Stimulated activated naive B cell treated with anti-CD40 and anti-IgM and Interleukin-4, amounts not matched to agents 10 μg/mL and 1 μg/mL and 100 μg/mL, for 72 hours (primary cell): ENCODE measurements around the gene CYP2A7.
"Not testable (repeated sequence)": the region's sequence is repeated elsewhere in the genome, so short reads cannot be mapped to it uniquely, and the experiment has no call there.

Source experiments
- ATAC-seq, 2 donors: fragments of 150-1000 bp; cut with Tn5 transposase; replicated peaks; 2 replicates each; pipeline ENCODE4 v1.10.0; 2021; ENCODE audit warnings: moderate library complexity in 1 of 2
- DNase-seq: peaks from one replicate; pipeline ENCODE4 v3.0.0; 2021
- H3K27ac Mint-ChIP-seq: one replicate; pipeline ENCODE4 v1.8.0; 2022; ENCODE audit warnings: mild to moderate bottlenecking, mixed read lengths
- H3K27me3 Mint-ChIP-seq, 2 donors: one replicate each; pipeline ENCODE4 v1.8.0; 2022; ENCODE audit warnings: mixed read lengths in 2 of 2
- H3K36me3 Mint-ChIP-seq, 2 donors: one replicate each; pipeline ENCODE4 v1.8.0; 2022; ENCODE audit warnings: mixed read lengths in 2 of 2, mild to moderate bottlenecking in 1 of 2
- H3K4me1 Mint-ChIP-seq, 2 donors: one replicate each; pipeline ENCODE4 v1.8.0; 2022; ENCODE audit warnings: mixed read lengths in 2 of 2, mild to moderate bottlenecking in 1 of 2
- H3K4me3 Mint-ChIP-seq, 2 donors: one replicate each; pipeline ENCODE4 v1.8.0; 2022; ENCODE audit warnings: mild to moderate bottlenecking in 2 of 2, mixed read lengths in 2 of 2, moderate library complexity in 1 of 2
- H3K9me3 Mint-ChIP-seq, 2 donors: one replicate each; pipeline ENCODE4 v1.8.0; 2022; ENCODE audit warnings: mixed read lengths in 2 of 2, mild to moderate bottlenecking in 1 of 2

The CYP2A7 gene

DNA sequence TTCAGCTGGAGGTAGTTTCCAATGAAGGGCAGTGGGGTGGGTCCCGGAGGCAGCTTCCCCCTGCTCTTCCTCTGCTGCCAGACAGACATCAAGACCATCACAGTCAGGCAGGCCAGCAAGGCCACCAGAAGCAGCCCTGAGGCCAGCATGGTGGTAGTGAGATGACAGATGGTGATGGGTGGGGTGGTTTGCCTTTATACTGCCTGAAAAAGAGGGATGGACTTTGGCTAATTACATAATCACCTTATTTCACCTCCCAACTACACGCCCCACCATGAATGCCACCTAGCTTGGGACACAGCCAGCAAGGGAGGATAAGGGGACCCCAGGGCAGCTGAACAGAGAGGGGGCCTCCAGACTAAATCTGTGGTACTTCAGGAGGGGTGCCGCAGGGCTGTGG, at the start of gene CYP2A7:
TSS of gene CYP2A7 (minus strand) at position 170 of the 400 bp plus-strand sequence. CDS start at position 149, 21 bp downstream.
- not testable (repeated sequence) for ATAC-seq, DNase-seq, H3K27ac Mint-ChIP-seq

GRCh38 chr19:40930799-40931198, 48.8 kb upstream of the CYP2A7 start:
- H3K36me3 Mint-ChIP-seq, H3K4me1 Mint-ChIP-seq, H3K27ac Mint-ChIP-seq, DNase-seq, ATAC-seq, H3K4me3 Mint-ChIP-seq, H3K9me3 Mint-ChIP-seq: not testable (repeated sequence)
- peaks cover 27 to 31% of the 10 kb centered on the region in 2 donors for H3K27me3 Mint-ChIP-seq

More for the DNA sequence above, at the start of gene CYP2A7:
- H3K4me1 Mint-ChIP-seq, H3K36me3 Mint-ChIP-seq, H3K4me3 Mint-ChIP-seq, H3K9me3 Mint-ChIP-seq: not testable (repeated sequence)
- peaks cover 40 to 42% of the 10 kb centered on the region in 2 donors for H3K27me3 Mint-ChIP-seq

DNA sequence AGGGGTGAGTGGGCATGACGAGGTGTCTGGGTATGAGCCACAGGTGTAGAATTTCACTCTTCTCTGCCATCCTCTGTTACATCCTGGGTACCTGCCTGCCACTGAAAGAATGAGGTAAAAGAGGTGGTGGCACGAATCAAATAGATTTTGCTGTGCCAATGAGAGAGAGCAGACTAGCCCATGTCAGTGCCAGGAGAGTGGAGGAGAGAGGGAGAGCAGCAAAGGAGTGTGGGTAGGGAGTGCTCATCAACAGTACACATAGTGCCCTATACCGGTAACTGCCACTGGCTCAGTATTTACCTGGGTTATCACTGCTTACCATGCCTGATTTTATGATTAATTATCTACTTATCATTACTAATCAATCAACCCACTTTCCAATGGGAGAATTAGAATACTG, 47.9 kb upstream of the CYP2A7 start:
- H3K9me3 Mint-ChIP-seq, H3K4me3 Mint-ChIP-seq, H3K36me3 Mint-ChIP-seq, ATAC-seq, H3K4me1 Mint-ChIP-seq, H3K27ac Mint-ChIP-seq, DNase-seq: not testable (repeated sequence)
- H3K27me3 Mint-ChIP-seq: peaks cover 27 to 28% of the 10 kb centered on the region in 2 donors

- Mint-ChIP-seq H3K36me3 (no peaks in the 10 kb centered on the region), H3K27me3 (peaks cover 36 to 38% of the 10 kb centered on the region in 2 donors), H3K4me1 (no peaks in the 10 kb centered on the region), H3K9me3 (no peaks in the 10 kb centered on the region), H3K27ac (no peak overlapping the region), H3K4me3 (no peak overlapping the region)
- DNase-seq: no peak
- no peak for ATAC-seq
Observed at GRCh38 chr19:40928850-40929249, 46.8 kb upstream of the CYP2A7 start.

GRCh38 chr19:40927567-40927966, 45.5 kb upstream of the CYP2A7 start:
- no peak overlapping the region for H3K27ac Mint-ChIP-seq
- ATAC-seq: no peak
- H3K4me3 Mint-ChIP-seq: no peak overlapping the region
- H3K27me3 Mint-ChIP-seq: peaks cover 38 to 42% of the 10 kb centered on the region in 2 donors
- DNase-seq: no peak
- no peaks in the 10 kb centered on the region for H3K4me1 Mint-ChIP-seq
- H3K36me3 Mint-ChIP-seq: no peaks in the 10 kb centered on the region
- H3K9me3 Mint-ChIP-seq: no peaks in the 10 kb centered on the region

DNA sequence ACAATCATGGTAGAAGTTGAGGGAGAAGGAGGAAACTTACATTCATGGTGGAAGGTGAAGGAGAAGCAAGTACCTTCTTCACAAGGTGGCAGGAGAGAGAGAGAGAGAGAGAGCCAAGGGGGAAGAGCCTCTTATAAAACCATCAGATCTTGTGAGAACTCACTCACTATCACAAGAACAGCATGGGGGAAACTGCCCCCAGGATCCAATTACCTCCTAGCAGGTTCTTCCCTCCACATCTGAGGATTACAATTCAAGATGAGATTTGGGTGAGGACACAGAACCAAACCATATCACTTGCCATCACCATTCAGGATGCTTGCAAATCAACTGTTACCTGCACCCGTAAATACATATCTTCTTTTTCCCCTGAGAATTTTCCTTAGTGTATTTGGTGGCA, 44.2 kb upstream of the CYP2A7 start:
- H3K36me3 Mint-ChIP-seq, H3K4me1 Mint-ChIP-seq, H3K9me3 Mint-ChIP-seq, H3K4me3 Mint-ChIP-seq, ATAC-seq, H3K27ac Mint-ChIP-seq, DNase-seq: not testable (repeated sequence)
- H3K27me3 Mint-ChIP-seq: peaks cover 42 to 44% of the 10 kb centered on the region in 2 donors

DNA sequence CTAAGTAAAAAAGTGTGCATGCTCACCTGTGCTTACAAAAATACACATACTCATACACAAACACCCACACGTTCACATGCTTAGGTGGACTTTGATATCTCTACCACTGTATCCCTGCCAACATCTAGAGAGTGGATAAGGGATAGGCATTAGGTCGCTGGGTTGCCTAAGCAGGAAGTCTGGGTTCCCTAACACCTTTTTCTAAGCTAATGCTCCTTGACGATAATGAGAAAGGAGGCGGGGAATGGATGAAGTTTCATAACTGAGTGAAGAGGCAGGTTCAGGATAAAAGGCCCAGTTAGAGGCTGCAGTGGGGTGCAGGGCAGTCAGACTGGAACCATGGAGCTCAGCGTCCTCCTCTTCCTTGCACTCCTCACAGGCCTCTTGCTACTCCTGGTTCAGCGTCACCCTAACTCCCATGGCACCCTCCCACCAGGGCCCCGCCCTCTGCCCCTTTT, 41.9 kb upstream of the CYP2A7 start:
- peaks cover 9 to 12% of the 10 kb centered on the region in 2 donors for H3K9me3 Mint-ChIP-seq
- no peak overlapping the region for H3K4me3 Mint-ChIP-seq
- peaks cover 37 to 38% of the 10 kb centered on the region in 2 donors for H3K27me3 Mint-ChIP-seq
- H3K4me1 Mint-ChIP-seq: no peaks in the 10 kb centered on the region
- H3K27ac Mint-ChIP-seq: no peak overlapping the region
- DNase-seq (no peak), ATAC-seq (no peak)
- H3K36me3 Mint-ChIP-seq: no peaks in the 10 kb centered on the region

GRCh38 chr19:40922237-40923160, 40.5 kb upstream of the CYP2A7 start:
- peaks cover 9 to 14% of the 10 kb centered on the region in 2 donors for H3K9me3 Mint-ChIP-seq
- peaks cover 37 to 38% of the 10 kb centered on the region in 2 donors for H3K27me3 Mint-ChIP-seq
- not testable (repeated sequence) for H3K27ac Mint-ChIP-seq, H3K4me1 Mint-ChIP-seq, DNase-seq, ATAC-seq, H3K36me3 Mint-ChIP-seq, H3K4me3 Mint-ChIP-seq

- H3K9me3 Mint-ChIP-seq: peaks cover 9 to 16% of the 10 kb centered on the region in 2 donors
- no peaks in the 10 kb centered on the region for H3K36me3 Mint-ChIP-seq
- peaks cover 37 to 45% of the 10 kb centered on the region in 2 donors for H3K27me3 Mint-ChIP-seq
Observed at GRCh38 chr19:40921005-40921897, 39.2 kb upstream of the CYP2A7 start.

DNA sequence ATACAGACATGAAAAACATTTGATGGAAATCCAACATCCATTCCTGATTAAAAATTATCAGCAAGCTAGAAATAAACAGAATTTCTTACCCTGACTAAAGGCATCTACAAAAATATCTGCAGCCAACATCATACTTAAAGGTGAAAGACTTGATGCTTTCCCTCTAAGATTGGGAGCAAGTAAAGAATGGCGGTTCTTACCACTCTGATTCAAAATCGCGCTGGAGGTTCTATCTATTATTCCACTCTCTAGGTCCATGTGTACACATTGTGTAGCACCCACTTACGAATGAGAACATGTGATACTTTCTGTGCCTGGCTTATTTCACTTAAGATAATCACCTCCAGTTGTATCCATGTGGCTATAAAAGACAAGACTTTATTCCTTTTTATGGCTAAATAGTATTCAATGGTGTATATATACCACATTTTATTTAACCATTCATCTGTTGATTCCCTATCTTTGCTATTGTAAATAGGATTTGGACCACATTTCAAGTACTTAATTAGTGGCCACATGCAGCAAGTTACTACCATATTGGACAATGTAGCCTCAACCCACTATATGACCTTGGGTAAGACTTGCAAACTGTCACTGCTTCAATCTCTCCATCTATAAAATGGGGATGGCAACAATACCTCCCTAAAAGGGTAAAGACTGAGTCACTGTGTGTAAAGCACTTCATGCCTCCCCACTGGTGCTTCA, 38.4 kb upstream of the CYP2A7 start:
- Mint-ChIP-seq H3K9me3 (peaks cover 9 to 16% of the 10 kb centered on the region in 2 donors), H3K27ac (no peak overlapping the region), H3K4me3 (no peak overlapping the region), H3K36me3 (no peaks in the 10 kb centered on the region), H3K27me3 (peaks cover 36 to 49% of the 10 kb centered on the region in 2 donors), H3K4me1 (no peaks in the 10 kb centered on the region)
- no peak for DNase-seq
- ATAC-seq: no peak

More at GRCh38 chr19:40921005-40921897, 39.2 kb upstream of the CYP2A7 start:
- no peaks in the 10 kb centered on the region for H3K4me1 Mint-ChIP-seq
- no peak for DNase-seq
- no peak for ATAC-seq
- H3K27ac Mint-ChIP-seq: no peak overlapping the region
- H3K4me3 Mint-ChIP-seq: no peak overlapping the region

DNA sequence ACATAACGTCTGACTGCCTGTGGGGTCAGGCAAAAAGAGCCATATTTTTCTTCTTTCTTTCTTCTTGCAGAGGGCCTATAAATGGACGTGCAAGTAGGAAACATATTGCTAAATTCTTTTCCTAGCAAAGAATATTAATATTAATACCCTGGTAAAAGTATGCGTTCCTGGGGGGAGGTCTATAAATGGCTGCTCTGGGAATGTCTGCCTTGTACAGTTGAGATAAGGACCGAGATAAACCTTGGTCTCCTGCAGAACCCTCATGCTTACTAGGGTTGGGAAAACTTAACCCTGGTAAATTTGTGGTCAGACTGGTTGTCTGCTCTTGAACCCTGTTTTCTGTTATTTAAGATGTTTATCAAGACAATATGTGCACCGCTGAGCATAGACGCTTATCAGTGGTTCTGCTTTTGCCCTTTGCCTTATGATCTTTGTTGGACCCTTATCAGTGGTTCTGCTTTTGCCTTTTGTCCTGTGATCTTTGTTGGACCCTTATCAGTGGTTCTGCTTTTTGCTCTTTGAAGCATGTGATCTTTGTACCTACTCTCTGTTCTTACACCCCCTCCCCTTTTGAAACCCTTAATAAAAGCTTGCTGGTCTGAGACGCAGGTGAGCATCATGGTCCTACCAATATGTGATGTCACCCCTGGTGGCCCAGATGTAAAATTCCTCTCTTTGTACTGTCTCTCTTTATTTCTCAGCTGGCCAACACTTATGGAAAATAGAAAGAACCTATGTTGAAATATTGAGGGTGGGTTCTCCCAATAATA, 37.7 kb upstream of the CYP2A7 start:
- H3K9me3 Mint-ChIP-seq: peaks cover 12 to 17% of the 10 kb centered on the region in 2 donors
- not testable (repeated sequence) for H3K4me3 Mint-ChIP-seq, H3K36me3 Mint-ChIP-seq

DNA sequence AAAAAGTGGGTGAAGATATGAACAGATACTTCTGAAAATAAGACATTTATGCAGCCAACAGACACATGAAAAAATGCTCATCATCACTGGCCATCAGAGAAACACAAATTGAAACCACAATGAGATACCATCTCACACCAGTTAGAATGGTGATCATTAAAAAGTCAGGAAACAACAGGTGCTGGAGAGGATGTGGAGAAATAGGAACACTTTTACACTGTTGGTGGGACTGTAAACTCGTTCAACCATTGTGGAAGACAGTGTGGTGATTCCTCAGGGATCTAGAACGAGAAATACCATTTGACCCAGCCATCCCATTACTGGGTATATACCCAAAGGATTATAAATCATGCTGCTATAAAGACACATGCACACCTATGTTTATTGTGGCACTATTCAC, 36.3 kb upstream of the CYP2A7 start:
- Mint-ChIP-seq H3K27me3 (peaks cover 38 to 54% of the 10 kb centered on the region in 2 donors), H3K9me3 (peaks cover 17 to 21% of the 10 kb centered on the region in 2 donors)
- H3K4me3 Mint-ChIP-seq, H3K36me3 Mint-ChIP-seq, H3K27ac Mint-ChIP-seq, H3K4me1 Mint-ChIP-seq, DNase-seq, ATAC-seq: not testable (repeated sequence)

More for the DNA sequence above, 37.7 kb upstream of the CYP2A7 start:
- ATAC-seq, H3K27ac Mint-ChIP-seq, DNase-seq, H3K4me1 Mint-ChIP-seq: not testable (repeated sequence)
- peaks cover 43 to 57% of the 10 kb centered on the region in 2 donors for H3K27me3 Mint-ChIP-seq

DNA sequence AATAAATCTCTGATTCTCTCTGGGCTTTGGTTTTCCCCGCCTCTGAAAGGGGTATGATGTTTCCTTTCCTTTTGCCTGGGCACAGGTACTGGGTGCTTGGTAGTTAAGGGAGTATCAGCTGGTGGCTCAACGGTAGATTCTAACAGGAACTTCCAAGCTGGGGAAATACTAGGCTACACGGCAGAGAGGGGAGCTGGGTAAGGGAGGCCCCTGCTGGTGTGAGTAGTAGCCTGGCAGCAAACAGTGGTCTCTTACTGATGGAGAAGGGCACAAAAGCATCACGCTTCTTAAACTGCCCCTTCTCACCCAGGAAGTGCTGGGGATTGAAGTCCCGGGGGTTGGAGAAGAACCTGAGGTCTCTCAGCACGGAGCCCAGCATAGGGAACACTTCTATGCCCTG, 26.9 kb upstream of the CYP2A7 start:
- no peak overlapping the region for H3K27ac Mint-ChIP-seq
- H3K36me3 Mint-ChIP-seq: no peaks in the 10 kb centered on the region
- no peak for DNase-seq
- peaks cover 3 to 4% of the 10 kb centered on the region in 2 donors for H3K9me3 Mint-ChIP-seq
- no peak for ATAC-seq
- peaks cover 3 to 6% of the 10 kb centered on the region in 2 donors for H3K4me1 Mint-ChIP-seq
- no peak overlapping the region for H3K4me3 Mint-ChIP-seq
- peaks cover 48 to 71% of the 10 kb centered on the region in 2 donors for H3K27me3 Mint-ChIP-seq
